K562 (cell line): ENCODE data around the gene NDUFB5. TPM values are rescaled to one million over a fixed set of nuclear protein-coding genes. Genes with fewer than 3 reads are reported as not detected.

Experiments
- ATAC-seq: fragments of 200-7000 bp; cut with Tn5 transposase; 3 replicates; pipeline ENCODE4 v1.9.1; 2020; ENCODE audit warnings: moderate library complexity
- BruUV-seq: library from RNA; stranded (reverse); fragments of 400-500 nt; replicated peaks from 2 replicates; lab custom pipeline; 2021; lab: Mats Ljungman, UMichigan
- CTCF ChIA-PET: fragments of 300-600 bp; formaldehyde crosslinking; extraction: SDS; loops from one replicate; lab custom pipeline; 2021; ENCODE audit warnings: low intra/inter-chr PET ratio; lab: Yijun Ruan, JAX
- POLR2A ChIA-PET: fragments of 300-600, 350-650 bp; sonication (Branson Sonifier 250); formaldehyde crosslinking; extraction: SDS; loops from one replicate; lab custom pipeline; 2021; ENCODE audit warnings: antibody characterized with exemption, inconsistent platforms; lab: Yijun Ruan, JAX
- DNase-seq, 4 experiments: peaks; one replicate each; pipeline versions ENCODE4 v3.0.0 to v3.0.0-alpha.2; 2011 to 2018; ENCODE audit warnings: low spot score in 3 of 4, mixed read lengths in 3 of 4; ENCODE audit errors: extremely low read depth in 1 of 4
- FAIRE-seq: peaks from 2 replicates; lab custom pipeline; 2011; peaks lifted over from hg19 to GRCh38; lab: Jason Lieb, UNC
- H2AFZ ChIP-seq: 2 replicates; pipeline ENCODE4 v1.6.0; 2011; ENCODE audit warnings: low read depth, low read length, control low read depth, inconsistent platforms
- H3K27ac ChIP-seq: fragments of 200-600 bp; 3 replicates; pipeline ENCODE4 v1.8.0; 2011; ENCODE audit warnings: low read depth, mild to moderate bottlenecking, control low read depth, inconsistent platforms, low read length, moderate library complexity, mixed read lengths; ENCODE audit errors: extremely low read depth
- H3K27me3 ChIP-seq, 2 experiments: fragments of 300-600 bp in 1 of 2; 2 replicates in 1 of 2; 3 replicates in 1 of 2; pipeline versions ENCODE4 v1.6.0 to v1.8.0; 2011; ENCODE audit warnings: inconsistent platforms in 2 of 2, low read length in 2 of 2, mild to moderate bottlenecking in 1 of 2, mixed read lengths in 1 of 2, moderate library complexity in 1 of 2; ENCODE audit not compliant: control insufficient read depth in 2 of 2, insufficient read depth in 2 of 2
- H3K36me3 ChIP-seq: fragments of 300-600 bp; 3 replicates; pipeline ENCODE4 v1.8.0; 2011; ENCODE audit warnings: mild to moderate bottlenecking, low read length, inconsistent platforms; ENCODE audit not compliant: control insufficient read depth, insufficient read depth
- H3K4me1 ChIP-seq, 2 experiments: fragments of 200-600 bp in 1 of 2; replicated peaks in 1 of 2; 2 replicates in 1 of 2; 3 replicates in 1 of 2; pipeline versions ENCODE4 v1.5.1 to v1.8.0; 2011; ENCODE audit warnings: inconsistent platforms in 2 of 2, low read length in 2 of 2, mild to moderate bottlenecking in 1 of 2, mixed read lengths in 1 of 2, moderate library complexity in 1 of 2; ENCODE audit not compliant: control insufficient read depth in 2 of 2, insufficient read depth in 2 of 2
- H3K4me2 ChIP-seq: 2 replicates; pipeline ENCODE4 v1.6.1; 2011; ENCODE audit warnings: low read length, control low read depth, inconsistent platforms, mixed read lengths; ENCODE audit not compliant: insufficient read depth
- H3K4me3 ChIP-seq: fragments of 200-600 bp; sonication (generic), shearing (Covaris generic); 2 replicates; pipeline ENCODE4 v1.5.1; 2016; ENCODE audit warnings: control low read depth, inconsistent platforms
- H3K79me2 ChIP-seq: fragments of 200-600 bp; 3 replicates; pipeline ENCODE4 v1.8.0; 2011; ENCODE audit warnings: low read length, inconsistent platforms; ENCODE audit not compliant: control insufficient read depth, insufficient read depth
- H3K9ac ChIP-seq, 2 experiments: 2 replicates each; pipeline versions ENCODE4 v1.6.0 to v1.6.1; 2011; ENCODE audit warnings: low read depth in 2 of 2, low read length in 2 of 2, control low read depth in 1 of 2, inconsistent platforms in 1 of 2, mild to moderate bottlenecking in 1 of 2, mixed read lengths in 1 of 2; ENCODE audit not compliant: insufficient read depth in 1 of 2
- H3K9me1 ChIP-seq: one replicate; pipeline ENCODE4 v1.6.0; 2011; ENCODE audit warnings: inconsistent platforms, mild to moderate bottlenecking, low read length, moderate library complexity; ENCODE audit not compliant: control insufficient read depth, insufficient read depth
- H3K9me3 ChIP-seq: replicated peaks from 2 replicates; pipeline ENCODE4 v1.5.1; 2011; ENCODE audit warnings: low read depth, low read length, inconsistent platforms; ENCODE audit not compliant: control insufficient read depth, insufficient read depth
- H4K20me1 ChIP-seq: replicated peaks from 2 replicates; pipeline ENCODE4 v1.6.1; 2011; ENCODE audit warnings: low read length, inconsistent platforms, mixed read lengths; ENCODE audit not compliant: control insufficient read depth, insufficient read depth
- AFF1 ChIP-seq, 2 experiments: fragments of 450-650 bp; IDR thresholded peaks; 2 replicates each; pipeline ENCODE4 v1.6.1; 2018; ENCODE audit warnings: mild to moderate bottlenecking in 2 of 2, low read depth in 1 of 2; ENCODE audit not compliant: partially characterized antibody in 2 of 2
- KLF16 ChIP-seq: IDR thresholded peaks from 2 replicates; pipeline ENCODE4 v1.6.1; 2016; ENCODE audit warnings: antibody characterized with exemption
- MTF1 ChIP-seq: fragments of 250-450 bp; sonication (Bioruptor Pico); IDR thresholded peaks from 2 replicates; pipeline ENCODE4 v1.9.0; 2021; ENCODE audit warnings: moderate library complexity, mild to moderate bottlenecking, inconsistent platforms, borderline replicate concordance
- NCOA1 ChIP-seq: fragments of 450-650 bp; IDR thresholded peaks from 2 replicates; pipeline ENCODE4 v1.6.1; 2016; ENCODE audit warnings: low read depth
- RB1 ChIP-seq: fragments of 450-650 bp; IDR thresholded peaks from 2 replicates; pipeline ENCODE4 v1.6.1; 2017; ENCODE audit warnings: low read depth, mild to moderate bottlenecking
- RFX7 ChIP-seq: fragments of 250-450 bp; sonication (Bioruptor Pico); IDR thresholded peaks from 2 replicates; pipeline ENCODE4 v1.5.1; 2021; ENCODE audit warnings: mild to moderate bottlenecking
- TCF7 ChIP-seq: sonication (generic); IDR thresholded peaks from 2 replicates; pipeline ENCODE4 v1.6.1; 2016; ENCODE audit warnings: antibody characterized with exemption, borderline replicate concordance
- THAP7 ChIP-seq: fragments of 250-450 bp; sonication (Bioruptor Pico); IDR thresholded peaks from 2 replicates; pipeline ENCODE4 v1.5.0; 2021
- WGBS: fragments of 100-300 bp; shearing (Covaris generic); methylation state at CpG from one replicate; pipeline ENCODE4 v1.1.6; 2016; ENCODE audit warnings: low coverage, mixed read lengths; ENCODE audit not compliant: insufficient coverage; ENCODE audit errors: missing lambda C conversion rate; 5-methylcytosine and 5-hydroxymethylcytosine counted together
- in situ Hi-C: fragments of 300-500 bp; cut with MboI; formaldehyde crosslinking; loops from 4 replicates; pipeline ENCODE4 v1.15.0; 2018; ENCODE audit warnings: inconsistent platforms, mixed read lengths
- intact Hi-C: fragments of 100-400 bp; cut with micrococcal nuclease; formaldehyde crosslinking; loops from 2 replicates; pipeline ENCODE4 v1.14.2; 2022
- polyA plus RNA-seq, 8 experiments: library from polyadenylated mRNA; depleted of rRNA in 4 of 8; stranded (reverse) in 5 of 8; unstranded in 3 of 8; fragments of >200 nt; fragmentation: Nextera tagmentation in 2 of 8; fragmentation: Illumina TruSeq in 1 of 8; extraction: Ambion mirVana in 2 of 8; extraction: Trizol in 1 of 8; gene quantifications; 2 replicates each; pipeline versions ENCODE4 v1.2.1 to v1.2.3, GENCODE V29; 2011 to 2014; ENCODE audit warnings: inconsistent platforms in 1 of 8, missing spikeins in 1 of 8
- total RNA-seq, 7 experiments: library from RNA; depleted of rRNA in 6 of 7; stranded (reverse); fragments of >200 nt in 6 of 7; fragmentation: Illumina TruSeq in 2 of 7; extraction: Trizol in 2 of 7; gene quantifications; 2 replicates each; pipeline versions ENCODE4 v1.2.1 to v1.2.3, GENCODE V29; 2011 to 2021; ENCODE audit warnings: low replicate concordance in 1 of 7

Gene NDUFB5
- total and polyA plus RNA-seq, 9 of the 15 experiments (the other 6 are each of a cell fraction or from before 2014, with no cell fraction given): 128 to 466 (median 176) TPM

DNA sequence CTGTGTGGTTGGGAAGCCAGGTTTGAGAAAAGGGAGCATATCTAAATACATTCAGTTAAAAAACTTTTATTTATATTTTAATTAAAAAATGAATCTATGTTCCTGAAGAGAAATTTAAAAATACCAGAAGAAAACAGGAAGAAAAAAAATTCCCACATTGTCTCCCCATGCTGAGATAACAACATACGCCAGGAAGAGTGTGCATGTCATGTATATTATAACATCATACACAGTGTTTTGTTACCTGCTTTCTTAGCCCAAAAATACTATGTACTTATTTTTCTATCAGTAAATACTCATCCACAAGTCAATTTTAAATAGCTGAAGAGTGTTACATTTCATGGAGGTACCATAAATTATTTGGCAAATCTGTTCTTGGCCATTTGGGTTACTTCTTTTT, 66.7 kb downstream of the NDUFB5 start:
- ChIA-PET POLR2A (no interaction called here), CTCF (no interaction called here)
- H3K4me1 ChIP-seq: no peaks in the 10 kb centered on the region
- no peaks in the 10 kb centered on the region for H3K79me2 ChIP-seq
- no peaks in the 10 kb centered on the region for H3K9me1 ChIP-seq
- no TSS peak for BruUV-seq
- TF ChIP-seq MTF1 (CRISPR knock-in tag) (no peak), RB1 (no peak), THAP7 (no peak), NCOA1 (no peak), TCF7 (no peak), RFX7 (CRISPR knock-in tag) (no peak), KLF16 (no peak), AFF1 (IDR thresholded peaks at IDR 0.05; ENCODE audit: low read depth in 1 of 2, partially characterized antibody in 2 of 2) (no peak)
- intact Hi-C loops: no loop called here
- no peak overlapping the region for H3K9ac ChIP-seq
- no peak for DNase-seq
- 27% methylated on average over 1 of the region's 1 CpG for WGBS
- peaks cover 9 to 35% of the 10 kb centered on the region in 2 experiments for H3K27me3 ChIP-seq
- H3K4me3 ChIP-seq: no peak overlapping the region
- no peak overlapping the region for H3K27ac ChIP-seq
- no peaks in the 10 kb centered on the region for H3K9me3 ChIP-seq
- no peak for FAIRE-seq
- H3K36me3 ChIP-seq: no peaks in the 10 kb centered on the region
- no peak overlapping the region for H2AFZ ChIP-seq
- H3K4me2 ChIP-seq: no peak overlapping the region
- ATAC-seq: no peak
- in situ Hi-C loops: no loop called here
- 0 out of 2 replicates have a peak, but pooled peaks cover 3% of the 10 kb centered on the region for H4K20me1 ChIP-seq
